Stomach (tissue), 9 donors: ENCODE measurements around the gene RANBP10. TPM values are rescaled to one million over a fixed set of nuclear protein-coding genes. Genes with fewer than 3 reads are reported as not detected.

ENCODE experiments used
- DNase-seq, 2 donors: peaks; one replicate each; pipeline versions ENCODE4 v3.0.0 to v3.0.0-alpha.2; 2013 to 2019
- H3K27ac ChIP-seq, 5 donors: fragments of 200-600 bp in 4 of 5; sonication (generic) in 4 of 5; one replicate each; pipeline ENCODE4 v1.5.1; 2013 to 2019; ENCODE audit warnings: mild to moderate bottlenecking in 1 of 5, moderate library complexity in 1 of 5
- H3K27me3 ChIP-seq, 3 donors: fragments of 200-600 bp; sonication (generic); one replicate each; pipeline ENCODE4 v1.5.1; 2017 to 2019; ENCODE audit warnings: mixed run types in 1 of 3
- H3K36me3 ChIP-seq, 4 donors: fragments of 200-600 bp; sonication (generic); 1 replicate in 3 of 4; 2 replicates in 1 of 4; pipeline ENCODE4 v1.5.1; 2016 to 2019
- H3K4me1 ChIP-seq, 4 donors: fragments of 200-600 bp; sonication (generic); one replicate each; pipeline ENCODE4 v1.5.1; 2016 to 2019
- H3K4me3 ChIP-seq, 4 donors: fragments of 200-600 bp; sonication (generic) in 3 of 4; one replicate each; pipeline ENCODE4 v1.5.1; 2016 to 2019; ENCODE audit warnings: mild to moderate bottlenecking in 1 of 4
- H3K9me3 ChIP-seq, 4 donors: fragments of 200-600 bp; sonication (generic); one replicate each; pipeline ENCODE4 v1.5.1; 2016 to 2019
- EP300 ChIP-seq: sonication (generic); formaldehyde crosslinking; IDR thresholded peaks from one replicate; pipeline ENCODE4 v1.6.1; 2017; ENCODE audit warnings: antibody characterized with exemption
- POLR2A ChIP-seq, 4 donors: fragments of 450-650 bp; IDR thresholded peaks; one replicate each; pipeline ENCODE4 v1.6.1; 2016; ENCODE audit warnings: antibody characterized with exemption in 4 of 4, control low read depth in 2 of 4, mild to moderate bottlenecking in 1 of 4, moderate library complexity in 1 of 4
- POLR2AphosphoS5 ChIP-seq, 3 donors: sonication (generic); formaldehyde crosslinking; IDR thresholded peaks; one replicate each; pipeline ENCODE4 v1.6.1; 2016; ENCODE audit warnings: antibody characterized with exemption in 3 of 3
- WGBS, 5 donors: extraction: QIAGEN DNeasy Blood & Tissue Kit in 3 of 5; methylation state at CpG; one replicate each; pipeline versions ENCODE4 v1.1.5 to v1.1.7; 2013 to 2018; 5-methylcytosine and 5-hydroxymethylcytosine counted together
- intact Hi-C: fragments of 100-400 bp; cut with DNase I; formaldehyde crosslinking; loops from one replicate; pipeline ENCODE4 v1.15.1; 2023; ENCODE audit warnings: low total_unique reads
- polyA plus RNA-seq, 3 donors: library from polyadenylated mRNA; stranded (reverse); fragments of 200-250 nt; gene quantifications; one replicate each; pipeline ENCODE4 v1.2.3, GENCODE V29; 2013
- total RNA-seq, 5 donors: library from RNA; depleted of rRNA; stranded (reverse); fragments of >200 nt; gene quantifications; one replicate each; pipeline versions ENCODE4 v1.1.0 to v1.2.3, GENCODE V29; 2014 to 2016
- TF ChIP-seq, protein P1 (sequence below), 7 experiments: fragments of 450-650 bp in 4 of 7; fragments of 200-600 bp in 3 of 7; sonication (generic) in 3 of 7; IDR thresholded peaks; one replicate each; pipeline ENCODE4 v1.5.1; 2016 to 2019; ENCODE audit warnings: antibody characterized with exemption in 7 of 7, control low read depth in 2 of 7, mild to moderate bottlenecking in 1 of 7
- donor health status: healthy with polysubstance abuse.
- donor health status: Bipolar disorder and iron deficiency.
- donor health status: healthy.

RANBP10 gene
- total and polyA plus RNA-seq, 8 donors: 2.9 to 37.3 (median 8.0) TPM

DNA sequence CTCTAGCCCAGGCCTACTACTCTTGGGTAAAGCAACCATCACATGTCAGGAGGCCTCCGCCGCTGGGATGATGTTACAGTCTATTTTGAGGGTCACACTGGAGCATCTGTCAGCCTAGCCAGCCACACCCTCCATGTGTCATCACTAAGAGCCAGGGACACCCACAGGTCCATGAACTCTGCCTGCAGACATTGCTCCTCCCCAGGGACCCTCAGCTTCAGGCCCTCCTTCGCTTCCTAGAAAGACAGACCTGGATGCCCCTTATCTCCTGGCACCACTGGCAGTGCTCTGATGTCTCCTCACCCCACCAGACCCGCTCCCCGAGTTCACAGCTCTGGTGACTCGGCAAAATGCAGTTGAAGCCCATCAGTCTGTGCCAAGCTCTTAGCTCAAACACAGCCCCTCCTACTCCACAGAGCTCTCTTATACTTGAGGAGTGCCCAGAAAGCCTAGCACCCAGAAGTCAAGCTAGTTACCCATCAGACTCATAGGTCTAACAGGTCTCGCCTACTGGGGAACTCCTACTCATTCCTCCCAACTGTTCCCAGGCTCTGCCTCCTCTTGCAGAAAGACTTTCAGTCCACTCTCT is 5.9 kb downstream of the RANBP10 start:
- no peaks in the 10 kb centered on the region for H3K27me3 ChIP-seq
- H3K9me3 ChIP-seq: no peaks in the 10 kb centered on the region
- TF ChIP-seq POLR2A (IDR thresholded peaks at IDR 0.05): no peak
- TF ChIP-seq POLR2AphosphoS5 (IDR thresholded peaks at IDR 0.05): no peak
- TF ChIP-seq, protein P1, sequence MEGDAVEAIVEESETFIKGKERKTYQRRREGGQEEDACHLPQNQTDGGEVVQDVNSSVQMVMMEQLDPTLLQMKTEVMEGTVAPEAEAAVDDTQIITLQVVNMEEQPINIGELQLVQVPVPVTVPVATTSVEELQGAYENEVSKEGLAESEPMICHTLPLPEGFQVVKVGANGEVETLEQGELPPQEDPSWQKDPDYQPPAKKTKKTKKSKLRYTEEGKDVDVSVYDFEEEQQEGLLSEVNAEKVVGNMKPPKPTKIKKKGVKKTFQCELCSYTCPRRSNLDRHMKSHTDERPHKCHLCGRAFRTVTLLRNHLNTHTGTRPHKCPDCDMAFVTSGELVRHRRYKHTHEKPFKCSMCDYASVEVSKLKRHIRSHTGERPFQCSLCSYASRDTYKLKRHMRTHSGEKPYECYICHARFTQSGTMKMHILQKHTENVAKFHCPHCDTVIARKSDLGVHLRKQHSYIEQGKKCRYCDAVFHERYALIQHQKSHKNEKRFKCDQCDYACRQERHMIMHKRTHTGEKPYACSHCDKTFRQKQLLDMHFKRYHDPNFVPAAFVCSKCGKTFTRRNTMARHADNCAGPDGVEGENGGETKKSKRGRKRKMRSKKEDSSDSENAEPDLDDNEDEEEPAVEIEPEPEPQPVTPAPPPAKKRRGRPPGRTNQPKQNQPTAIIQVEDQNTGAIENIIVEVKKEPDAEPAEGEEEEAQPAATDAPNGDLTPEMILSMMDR (IDR thresholded peaks at IDR 0.05): no peak
- no peak for TF ChIP-seq EP300
- intact Hi-C loops: no loop called here
- no peak overlapping the region for H3K27ac ChIP-seq
- DNase-seq: no peak
- WGBS, 5 donors: 79 to 93% (median 88%) methylated on average over 7 of the region's 7 CpGs
- H3K36me3 ChIP-seq: peaks cover 4 to 74% (median 60%) of the 10 kb centered on the region in 4 donors
- H3K4me1 ChIP-seq: peaks cover 8 to 48% (median 26%) of the 10 kb centered on the region in 4 donors
- no peak overlapping the region for H3K4me3 ChIP-seq

GRCh38 chr16:67796099-67796718 is 10.2 kb downstream of the RANBP10 start:
- Histone ChIP-seq H3K36me3 (peaks cover 4 to 46% (median 32%) of the 10 kb centered on the region in 4 donors), H3K9me3 (no peaks in the 10 kb centered on the region), H3K27ac (no peak overlapping the region), H3K4me3 (no peak overlapping the region), H3K4me1 (peaks cover 0 to 12% (median 6%) of the 10 kb centered on the region in 4 donors), H3K27me3 (no peaks in the 10 kb centered on the region)
- intact Hi-C loops: no loop called here
- TF ChIP-seq POLR2A (IDR thresholded peaks at IDR 0.05) (no peak), POLR2AphosphoS5 (IDR thresholded peaks at IDR 0.05) (no peak), EP300 (no peak)
- TF ChIP-seq, protein P1 (IDR thresholded peaks at IDR 0.05): no peak
- DNase-seq: no peak
- WGBS, 5 donors: 95 to 100% (median 97%) methylated on average over 5 of the region's 5 CpGs

GRCh38 chr16:67790071-67790470 is 16.3 kb downstream of the RANBP10 start:
- intact Hi-C loops: no loop called here
- no peak for DNase-seq
- no peak overlapping the region for H3K27ac ChIP-seq
- no peaks in the 10 kb centered on the region for H3K9me3 ChIP-seq
- H3K4me3 ChIP-seq: no peak overlapping the region
- H3K27me3 ChIP-seq: no peaks in the 10 kb centered on the region
- H3K36me3 ChIP-seq: peaks cover 0 to 4% (median 0%) of the 10 kb centered on the region in 4 donors
- no peaks in the 10 kb centered on the region for H3K4me1 ChIP-seq
- TF ChIP-seq POLR2A (IDR thresholded peaks at IDR 0.05) (no peak), POLR2AphosphoS5 (IDR thresholded peaks at IDR 0.05) (no peak), EP300 (no peak)
- TF ChIP-seq, protein P1 (IDR thresholded peaks at IDR 0.05): no peak

GRCh38 chr16:67786491-67786890 is 19.9 kb downstream of the RANBP10 start:
- Histone ChIP-seq H3K27ac (no peak overlapping the region), H3K36me3 (peaks cover 0 to 4% (median 0%) of the 10 kb centered on the region in 4 donors), H3K27me3 (no peaks in the 10 kb centered on the region), H3K9me3 (no peaks in the 10 kb centered on the region), H3K4me3 (no peak overlapping the region), H3K4me1 (peaks cover 4 to 9% (median 7%) of the 10 kb centered on the region in 4 donors)
- 88 to 97% (median 93%) methylated on average over 5 of the region's 5 CpGs for WGBS, 5 donors
- no peak for DNase-seq
- intact Hi-C loops: no loop called here
- TF ChIP-seq, protein P1 (IDR thresholded peaks at IDR 0.05): no peak
- TF ChIP-seq EP300 (no peak), POLR2A (IDR thresholded peaks at IDR 0.05) (no peak), POLR2AphosphoS5 (IDR thresholded peaks at IDR 0.05) (no peak)
